IgD-negative memory B cell (primary cell): Measurements from ENCODE around the gene SPCS3. TPM values are rescaled to one million over a fixed set of nuclear protein-coding genes. Genes with fewer than 3 reads are reported as not detected.
A peak's percentile ranks its signal among the peaks of the same experiment; 100 is the strongest.
"Not testable (repeated sequence)": the region's sequence is repeated elsewhere in the genome, so short reads cannot be mapped to it uniquely, and the experiment has no call there.

Source experiments
- H3K27ac Mint-ChIP-seq, 3 donors: one replicate each; pipeline ENCODE4 v1.8.0; 2020 to 2022; ENCODE audit warnings: mild to moderate bottlenecking in 3 of 3, mixed read lengths in 3 of 3, moderate library complexity in 1 of 3
- H3K27me3 Mint-ChIP-seq: one replicate; pipeline ENCODE4 v1.8.0; 2021; ENCODE audit warnings: mixed read lengths
- H3K36me3 Mint-ChIP-seq: one replicate; pipeline ENCODE4 v1.8.0; 2020; ENCODE audit warnings: mild to moderate bottlenecking, mixed read lengths
- H3K4me1 Mint-ChIP-seq, 3 donors: one replicate each; pipeline ENCODE4 v1.8.0; 2020 to 2022; ENCODE audit warnings: mixed read lengths in 3 of 3, mild to moderate bottlenecking in 1 of 3
- H3K4me3 Mint-ChIP-seq, 4 donors: one replicate each; pipeline ENCODE4 v1.8.0; 2020 to 2022; ENCODE audit warnings: mild to moderate bottlenecking in 4 of 4, mixed read lengths in 4 of 4, moderate library complexity in 3 of 4
- H3K9me3 Mint-ChIP-seq, 3 donors: one replicate each; pipeline ENCODE4 v1.8.0; 2020 to 2021; ENCODE audit warnings: mixed read lengths in 3 of 3, mild to moderate bottlenecking in 1 of 3
- polyA plus RNA-seq: library from polyadenylated mRNA; unstranded; fragments of 300-500 nt; fragmentation: Illumina TruSeq; gene quantifications from one replicate; pipeline ENCODE4 v1.2.3, GENCODE V29; 2021

Gene SPCS3
- polyA plus RNA-seq, 1 donor from 2014 or later, result 53.5 TPM

DNA sequence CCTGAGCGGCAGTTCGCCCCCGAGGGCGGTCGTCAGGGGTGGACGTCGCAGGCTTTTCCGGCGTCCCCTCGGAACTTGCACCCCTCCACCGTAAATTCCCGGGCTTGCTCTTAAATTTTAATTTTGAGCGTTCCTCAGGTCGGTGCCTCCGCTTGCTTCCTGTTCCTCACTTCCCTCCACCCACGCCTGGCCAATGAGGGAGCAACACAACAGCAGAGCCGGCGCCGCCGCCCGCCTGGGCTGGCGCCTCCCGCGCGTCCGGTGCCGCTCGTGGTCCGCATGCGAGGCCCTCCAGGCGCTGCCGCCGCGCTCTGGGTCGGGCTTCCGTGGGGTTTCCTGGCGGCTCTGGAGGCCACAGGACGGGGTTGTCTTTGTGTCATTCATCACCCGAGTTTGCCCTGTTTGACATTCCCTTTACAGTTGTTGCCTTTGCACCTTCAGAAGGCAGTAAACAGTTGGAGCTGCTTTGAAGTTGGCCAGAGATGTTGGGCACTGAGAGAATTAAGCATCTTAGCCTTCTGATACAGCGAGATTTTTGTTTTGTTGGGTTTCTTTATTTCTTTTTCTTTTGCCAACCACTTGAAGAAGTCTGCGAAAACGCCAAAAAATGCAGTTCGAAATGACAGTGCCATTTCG, 692 bp downstream of the SPCS3 start:
- H3K9me3 Mint-ChIP-seq, result no peaks in the 10 kb centered on the region
- H3K27ac Mint-ChIP-seq, result peak overlapping the region; percentile 86 to 96 (median 96)
- no peaks in the 10 kb centered on the region for H3K27me3 Mint-ChIP-seq
- H3K4me3 Mint-ChIP-seq, result peak overlapping the region; percentile 90 to 96 (median 92)
- peaks cover 3% of the 10 kb centered on the region for H3K36me3 Mint-ChIP-seq
- peaks cover 29 to 51% (median 38%) of the 10 kb centered on the region in 3 donors for H3K4me1 Mint-ChIP-seq

DNA sequence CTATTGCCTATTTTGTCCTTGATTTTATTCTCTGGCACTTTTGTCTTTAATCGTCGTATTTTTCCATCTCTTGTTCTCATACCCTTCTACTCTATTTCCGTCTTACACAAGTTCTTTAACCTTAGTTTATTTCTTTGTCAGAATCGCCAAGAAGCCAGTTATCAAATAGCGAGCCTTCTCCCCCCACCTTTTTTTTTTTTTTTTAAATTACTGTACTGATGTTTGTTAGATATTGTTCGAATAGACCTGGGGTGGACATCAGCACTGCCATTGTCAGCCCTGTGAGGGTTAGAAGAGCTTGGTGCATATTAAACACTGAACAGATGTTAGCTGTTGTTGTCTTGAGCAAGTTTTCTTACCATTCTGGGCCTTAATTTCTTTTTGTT, 1.2 kb downstream of the SPCS3 start:
- H3K9me3 Mint-ChIP-seq, result no peaks in the 10 kb centered on the region
- H3K27ac Mint-ChIP-seq, result peak overlapping the region; percentile 86 to 96 (median 96)
- H3K4me1 Mint-ChIP-seq, result peaks cover 29 to 51% (median 38%) of the 10 kb centered on the region in 3 donors
- H3K4me3 Mint-ChIP-seq, result peak overlapping the region; percentile 90 to 96 (median 92)
- H3K27me3 Mint-ChIP-seq, result no peaks in the 10 kb centered on the region
- H3K36me3 Mint-ChIP-seq, result peaks cover 3% of the 10 kb centered on the region

DNA sequence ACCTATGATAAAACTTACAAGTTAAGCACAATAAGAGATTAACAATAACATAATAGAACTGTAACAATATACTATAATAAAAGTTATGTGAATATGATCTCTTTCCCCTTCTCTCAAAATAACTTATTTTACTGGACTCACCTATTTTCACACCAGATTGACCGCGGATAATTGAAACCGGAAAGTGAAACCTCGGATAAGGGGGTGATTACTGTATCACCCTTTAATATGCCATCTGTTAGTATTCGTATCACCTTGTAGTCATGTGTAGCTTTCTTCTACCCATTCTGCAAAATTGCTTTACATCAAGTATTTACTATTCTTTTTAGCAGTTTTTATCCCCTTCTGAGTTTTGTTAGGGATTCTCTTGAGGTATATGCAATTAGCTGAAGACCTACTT, 1.8 kb downstream of the SPCS3 start:
- Mint-ChIP-seq H3K27ac (peak overlapping the region; percentile 86 to 96 (median 96)), H3K4me1 (peaks cover 28 to 51% (median 39%) of the 10 kb centered on the region in 3 donors), H3K9me3 (no peaks in the 10 kb centered on the region), H3K36me3 (peaks cover 3% of the 10 kb centered on the region), H3K27me3 (no peaks in the 10 kb centered on the region), H3K4me3 (peak overlapping the region; percentile 90 to 96 (median 92))

DNA sequence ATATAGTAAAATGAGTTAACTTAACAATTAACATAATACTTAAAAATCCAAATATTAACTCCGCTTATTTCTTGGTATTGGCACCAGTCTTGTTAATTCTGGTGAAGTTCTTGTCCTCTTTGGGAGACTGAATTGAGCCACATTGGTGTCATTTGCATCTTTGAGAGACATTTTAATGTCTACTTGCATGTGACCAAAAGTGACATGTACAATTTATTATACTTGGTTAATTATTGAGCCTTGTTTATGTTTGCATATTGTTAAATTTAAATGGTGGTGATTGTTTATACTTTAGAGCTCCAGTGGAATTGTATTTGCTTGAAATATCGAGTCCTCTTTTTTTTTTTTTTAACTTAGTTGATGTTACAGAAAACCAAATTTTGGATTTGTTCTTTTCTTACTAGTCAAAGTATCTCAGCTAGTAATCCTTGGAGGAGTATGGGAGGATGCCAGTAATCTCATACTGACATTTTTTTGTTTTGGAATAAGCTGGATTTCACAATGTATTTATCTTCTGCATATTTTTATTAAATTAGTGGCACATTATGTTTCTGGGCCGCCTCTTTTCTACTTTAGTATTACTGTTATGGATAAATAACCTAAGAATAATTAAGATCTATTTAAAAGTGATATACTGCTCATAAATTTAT, 3.9 kb downstream of the SPCS3 start:
- Mint-ChIP-seq H3K27ac (peak overlapping the region in 1 of 3 donors; percentile 50), H3K4me1 (peaks cover 32 to 53% (median 38%) of the 10 kb centered on the region in 3 donors), H3K4me3 (peak overlapping the region in 3 of 4 donors; percentile 9 to 87 (median 47)), H3K27me3 (no peaks in the 10 kb centered on the region), H3K9me3 (no peaks in the 10 kb centered on the region), H3K36me3 (peaks cover 1% of the 10 kb centered on the region)

DNA sequence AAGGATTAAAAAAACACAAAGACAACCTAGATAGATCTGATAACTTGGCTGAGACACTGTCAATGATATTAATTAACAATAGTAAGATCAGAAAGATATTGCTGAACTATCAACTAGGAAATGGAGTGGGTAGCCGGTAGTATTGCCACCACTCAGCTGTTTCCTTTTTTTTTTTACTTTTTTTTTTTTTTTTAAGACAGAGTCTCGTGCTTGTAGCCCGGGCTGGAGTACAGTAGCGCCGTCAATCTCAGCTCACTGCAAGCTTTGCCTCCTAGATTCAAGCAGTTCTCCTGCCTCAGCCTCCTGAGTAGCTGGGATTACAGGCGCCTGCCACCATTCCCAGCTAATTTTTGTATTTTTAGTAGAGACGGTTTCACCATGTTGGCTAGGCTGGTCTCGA, 5.1 kb downstream of the SPCS3 start:
- H3K4me1 Mint-ChIP-seq, result peaks cover 25 to 48% (median 35%) of the 10 kb centered on the region in 3 donors
- H3K27ac Mint-ChIP-seq, result peak overlapping the region in 1 of 3 donors; percentile 0
- not testable (repeated sequence) for H3K4me3 Mint-ChIP-seq, H3K27me3 Mint-ChIP-seq, H3K9me3 Mint-ChIP-seq, H3K36me3 Mint-ChIP-seq

DNA sequence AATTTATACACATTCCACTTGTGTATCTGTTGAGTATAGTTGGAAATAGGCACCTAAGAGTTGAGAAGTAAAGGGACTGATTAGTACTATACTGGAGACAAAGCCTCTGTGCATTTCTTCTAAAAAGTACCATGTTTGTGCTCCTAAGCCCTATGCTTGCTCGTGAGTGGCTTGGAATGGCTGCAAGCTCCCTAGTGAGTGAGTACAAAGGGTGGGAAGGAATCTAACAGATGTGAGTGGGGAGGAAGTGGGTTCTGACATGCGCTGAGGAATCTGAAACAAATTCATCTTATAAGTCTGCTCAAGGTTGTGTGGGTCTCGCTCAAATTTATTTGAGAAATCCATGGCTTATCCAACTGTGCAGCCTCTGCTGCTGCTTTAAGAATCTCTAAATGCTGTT, 13.3 kb downstream of the SPCS3 start:
- Mint-ChIP-seq H3K27ac (no peak overlapping the region), H3K4me3 (no peak overlapping the region), H3K36me3 (peaks cover 8% of the 10 kb centered on the region), H3K9me3 (no peaks in the 10 kb centered on the region), H3K4me1 (peaks cover 0 to 6% (median 5%) of the 10 kb centered on the region in 3 donors), H3K27me3 (no peaks in the 10 kb centered on the region)

DNA sequence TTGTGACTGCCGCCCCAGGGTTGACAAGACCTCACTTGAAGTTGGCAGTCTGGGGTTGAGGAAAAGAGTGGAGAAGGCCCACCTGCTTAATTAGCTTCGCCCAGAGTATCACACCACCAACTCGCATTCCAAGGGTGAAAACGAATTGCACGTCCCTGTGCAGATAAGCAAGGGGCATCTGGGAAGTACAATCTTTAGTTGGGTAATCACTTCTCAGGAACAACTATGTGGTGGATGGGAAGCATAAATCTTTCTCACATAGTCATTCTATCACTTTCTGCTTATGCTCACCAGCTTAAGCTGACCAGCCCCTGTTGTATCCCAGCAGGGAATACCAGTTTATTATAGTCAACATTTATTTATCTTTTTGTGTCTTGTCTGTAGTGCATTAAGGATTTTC, 14.3 kb downstream of the SPCS3 start:
- Mint-ChIP-seq H3K27ac (no peak overlapping the region), H3K36me3 (peaks cover 8% of the 10 kb centered on the region), H3K9me3 (no peaks in the 10 kb centered on the region), H3K4me3 (no peak overlapping the region), H3K27me3 (no peaks in the 10 kb centered on the region), H3K4me1 (peaks cover 0 to 6% (median 2%) of the 10 kb centered on the region in 3 donors)

DNA sequence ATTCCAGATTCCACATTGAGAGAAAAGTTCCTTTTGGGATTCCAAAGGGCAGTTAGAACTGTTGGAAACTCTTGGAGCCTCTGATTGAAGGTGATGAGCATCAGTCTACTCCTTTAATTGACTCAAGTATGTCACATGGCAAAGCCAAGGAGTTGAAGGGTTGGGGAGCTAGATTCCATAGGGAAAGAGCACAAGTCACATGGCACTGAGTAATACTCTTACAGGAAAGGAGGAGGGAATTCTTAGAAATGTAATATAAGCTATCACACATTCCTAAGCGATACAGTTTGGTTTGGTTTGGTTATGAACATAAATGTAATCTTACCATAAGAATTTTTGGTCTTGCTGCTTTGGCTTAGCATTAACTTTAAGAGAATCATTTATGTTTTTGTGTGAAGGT, 15.7 kb downstream of the SPCS3 start:
- H3K36me3 Mint-ChIP-seq, result peaks cover 5% of the 10 kb centered on the region
- no peaks in the 10 kb centered on the region for H3K9me3 Mint-ChIP-seq
- H3K4me3 Mint-ChIP-seq, result no peak overlapping the region
- no peak overlapping the region for H3K27ac Mint-ChIP-seq
- peaks cover 6 to 7% (median 6%) of the 10 kb centered on the region in 3 donors for H3K4me1 Mint-ChIP-seq
- no peaks in the 10 kb centered on the region for H3K27me3 Mint-ChIP-seq

DNA sequence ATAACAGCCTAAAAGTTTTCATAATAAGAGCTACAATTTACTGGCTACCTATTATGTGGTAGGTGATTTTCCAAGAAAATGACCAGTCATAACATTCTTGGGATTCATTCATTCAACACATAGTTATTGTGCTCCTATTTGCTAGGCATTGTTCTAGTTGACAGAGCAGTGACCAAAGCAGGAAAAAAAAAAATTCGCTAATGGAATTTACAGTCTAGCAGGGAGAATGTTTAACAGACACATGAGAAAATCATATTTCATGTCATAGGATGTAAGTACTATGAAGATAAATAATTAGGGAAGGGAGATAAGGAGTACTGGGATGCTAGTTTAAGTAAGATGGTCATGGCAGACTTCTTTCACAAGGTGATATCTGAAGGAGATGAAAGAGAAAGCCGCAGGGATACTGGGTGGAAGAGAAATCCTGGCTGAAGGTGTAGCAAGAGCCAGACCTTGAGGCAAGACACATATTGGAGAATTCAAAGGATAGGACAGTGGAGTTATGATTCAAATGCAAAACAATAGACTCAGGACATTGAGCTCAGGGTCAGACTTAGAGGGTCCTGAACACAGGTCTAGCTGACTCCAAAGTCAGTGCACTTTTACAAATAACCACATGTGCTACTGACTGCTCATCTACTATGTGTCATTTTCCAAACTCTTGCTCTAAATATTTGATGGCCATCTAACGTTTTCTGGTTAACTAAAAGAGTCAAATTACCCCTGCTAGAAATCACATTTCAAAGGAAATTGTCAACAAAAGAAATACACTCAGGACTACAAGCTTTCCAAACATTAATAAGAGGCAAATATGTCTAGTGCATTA, 20.4 kb downstream of the SPCS3 start:
- no peak overlapping the region for H3K4me3 Mint-ChIP-seq

DNA sequence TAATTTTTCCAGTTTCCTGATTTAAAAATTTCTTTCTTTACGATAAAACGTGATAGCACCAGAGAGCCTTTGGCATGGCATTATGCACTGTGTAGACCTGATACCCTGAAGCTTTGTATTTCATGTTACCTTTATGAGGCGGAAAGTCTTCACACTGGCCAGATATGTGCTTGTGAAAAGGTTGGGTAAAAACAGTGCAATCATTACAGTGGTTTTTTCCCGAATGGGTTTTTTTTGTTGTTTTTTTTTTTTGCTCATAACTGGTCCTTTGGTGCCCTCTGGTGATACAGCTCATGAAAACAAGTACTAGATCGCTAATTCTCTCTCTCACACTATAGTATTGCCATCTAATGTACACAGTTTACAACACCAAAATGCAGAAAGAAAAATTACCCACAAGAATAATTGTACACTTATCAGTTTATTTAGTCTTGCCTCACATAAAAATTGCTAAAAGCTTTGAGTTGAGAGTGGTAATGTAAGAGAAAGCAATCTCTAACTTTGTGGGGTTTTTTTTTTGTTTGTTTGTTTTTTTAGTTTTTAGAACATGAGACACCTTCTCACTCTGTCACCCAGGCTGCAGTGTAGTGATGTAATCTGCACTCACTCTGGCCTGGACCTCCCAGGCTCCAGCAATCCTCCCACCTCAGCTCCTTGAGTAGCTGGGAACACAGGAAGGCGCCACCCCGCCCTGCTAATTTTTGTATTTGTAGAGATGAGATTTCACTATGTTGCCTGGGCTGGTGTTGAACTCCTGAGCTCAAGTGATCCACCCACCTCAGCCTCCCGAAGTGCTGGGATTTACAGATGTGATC, 21.3 kb downstream of the SPCS3 start:
- Mint-ChIP-seq H3K4me3 (no peak overlapping the region), H3K27me3 (no peaks in the 10 kb centered on the region), H3K4me1 (peaks cover 6 to 10% (median 8%) of the 10 kb centered on the region in 3 donors), H3K9me3 (peaks cover 1 to 13% (median 5%) of the 10 kb centered on the region in 3 donors), H3K27ac (no peak overlapping the region), H3K36me3 (peaks cover 2% of the 10 kb centered on the region)

More for the DNA sequence above, 20.4 kb downstream of the SPCS3 start:
- Mint-ChIP-seq H3K9me3 (peaks cover 1 to 11% (median 5%) of the 10 kb centered on the region in 3 donors), H3K36me3 (peaks cover 2% of the 10 kb centered on the region), H3K27me3 (no peaks in the 10 kb centered on the region), H3K27ac (no peak overlapping the region), H3K4me1 (peaks cover 6 to 10% (median 10%) of the 10 kb centered on the region in 3 donors)

DNA sequence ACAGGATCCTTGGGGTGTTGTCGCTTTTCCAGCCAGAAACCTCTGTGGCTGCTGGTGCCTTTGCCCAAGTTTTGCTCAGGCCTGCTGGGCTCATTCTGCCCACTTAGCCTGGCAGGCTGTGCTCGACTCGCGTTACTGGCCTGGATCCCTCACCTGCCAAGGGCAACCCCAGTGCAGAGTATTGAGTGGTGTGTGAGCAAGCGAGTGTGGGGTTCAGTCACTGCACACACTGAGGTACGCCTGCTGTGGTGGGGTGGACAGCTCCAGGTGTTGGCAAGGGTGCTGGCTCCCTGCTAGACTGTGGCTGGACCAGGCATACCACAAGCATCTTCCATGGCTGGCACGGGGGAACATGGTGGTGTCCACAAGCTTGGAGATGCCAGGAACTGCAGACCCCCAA, 22.6 kb downstream of the SPCS3 start:
- Mint-ChIP-seq H3K36me3 (peaks cover 2% of the 10 kb centered on the region), H3K4me1 (peaks cover 6 to 8% (median 8%) of the 10 kb centered on the region in 3 donors), H3K27ac (no peak overlapping the region), H3K9me3 (peaks cover 1 to 13% (median 10%) of the 10 kb centered on the region in 3 donors), H3K27me3 (no peaks in the 10 kb centered on the region), H3K4me3 (no peak overlapping the region)

DNA sequence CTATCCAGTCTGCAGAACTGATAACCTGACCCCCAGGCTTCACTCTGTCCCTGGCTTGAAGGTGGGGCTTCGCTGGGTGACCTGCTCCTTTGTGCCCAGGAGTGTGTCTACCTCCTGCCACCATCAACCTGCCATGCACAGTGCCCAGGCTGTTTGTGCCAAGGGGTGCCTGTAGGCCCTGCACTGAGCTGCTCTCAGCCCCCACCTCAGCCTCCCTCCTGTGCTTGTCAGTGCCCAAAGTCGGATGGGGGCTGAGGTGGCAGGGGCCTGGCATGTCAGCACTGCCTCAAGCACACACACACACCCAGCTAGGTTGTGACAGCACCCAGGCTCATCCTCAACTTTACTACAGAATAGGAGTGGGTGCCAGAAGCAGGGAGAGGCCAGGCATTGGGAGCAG, 23.5 kb downstream of the SPCS3 start:
- peaks cover 1 to 13% (median 10%) of the 10 kb centered on the region in 3 donors for H3K9me3 Mint-ChIP-seq
- H3K36me3 Mint-ChIP-seq, result peaks cover 2% of the 10 kb centered on the region

DNA sequence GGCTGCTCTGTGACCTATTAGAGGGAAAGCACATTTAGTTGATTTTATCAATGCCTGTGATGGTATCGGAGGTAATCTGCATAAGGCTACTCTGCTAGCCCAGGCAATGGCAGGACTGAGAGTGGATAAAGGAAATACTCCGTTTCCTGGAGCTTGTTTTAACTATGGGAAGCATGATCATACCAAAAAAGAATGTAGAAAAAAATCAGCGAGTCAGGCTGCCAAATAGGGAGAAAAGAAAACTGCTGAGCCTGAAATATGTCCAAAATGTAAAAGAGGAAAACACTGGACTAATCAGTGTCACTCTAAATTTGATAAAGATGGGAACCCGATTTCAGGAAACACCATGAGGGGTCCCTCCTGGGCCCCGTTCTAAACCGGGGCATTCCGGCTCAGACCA, 25.6 kb downstream of the SPCS3 start:
- not testable (repeated sequence) for H3K27ac Mint-ChIP-seq, H3K36me3 Mint-ChIP-seq, H3K4me3 Mint-ChIP-seq

More for the DNA sequence above, 23.5 kb downstream of the SPCS3 start:
- Mint-ChIP-seq H3K4me3 (no peak overlapping the region), H3K27me3 (no peaks in the 10 kb centered on the region), H3K4me1 (peaks cover 6 to 8% (median 8%) of the 10 kb centered on the region in 3 donors), H3K27ac (no peak overlapping the region)

DNA sequence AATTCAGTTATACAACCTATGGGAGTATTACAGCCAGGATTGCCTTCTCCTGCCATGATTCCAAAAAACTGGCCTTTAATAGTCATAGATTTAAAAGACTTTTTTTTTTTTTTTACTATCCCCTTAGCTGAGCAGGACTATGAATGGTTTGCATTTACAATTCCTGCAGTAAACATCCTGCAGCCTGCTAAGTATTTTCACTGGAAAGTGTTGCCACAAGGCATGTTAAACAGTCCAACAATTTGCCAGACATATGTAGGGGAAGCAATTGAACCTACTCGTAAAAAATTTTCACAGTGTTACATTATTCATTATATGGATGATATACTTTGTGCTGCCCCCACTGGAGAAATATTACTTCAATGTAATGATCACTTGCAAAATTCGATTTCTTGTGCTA, 27.1 kb downstream of the SPCS3 start:
- peaks cover 13% of the 10 kb centered on the region for H3K36me3 Mint-ChIP-seq
- not testable (repeated sequence) for H3K4me3 Mint-ChIP-seq, H3K27me3 Mint-ChIP-seq, H3K4me1 Mint-ChIP-seq, H3K27ac Mint-ChIP-seq
- H3K9me3 Mint-ChIP-seq, result peaks cover 4 to 16% (median 15%) of the 10 kb centered on the region in 3 donors

More for the DNA sequence above, 25.6 kb downstream of the SPCS3 start:
- H3K4me1 Mint-ChIP-seq, H3K27me3 Mint-ChIP-seq: not testable (repeated sequence)
- H3K9me3 Mint-ChIP-seq, result peaks cover 4 to 15% (median 13%) of the 10 kb centered on the region in 3 donors
